GM23338 (cell line): ENCODE results near the gene GRIK4. TPM values are rescaled to one million over a fixed set of nuclear protein-coding genes. Genes with fewer than 3 reads are reported as not detected.

Experiments
- ATAC-seq: fragments of 200-7000 bp; cut with Tn5 transposase; 3 replicates; pipeline ENCODE4 v1.9.1; 2020
- DNase-seq: peaks from one replicate; pipeline ENCODE4 v3.0.0-alpha.2; 2015; ENCODE audit warnings: low spot score
- H2AFZ ChIP-seq: fragments of 200-600 bp; sonication (generic); 2 replicates; pipeline ENCODE4 v1.8.0; 2016; ENCODE audit warnings: antibody characterized with exemption, mild to moderate bottlenecking, moderate library complexity
- H3F3A ChIP-seq: fragments of 200-600 bp; sonication (generic); replicated peaks from 2 replicates; pipeline ENCODE4 v1.8.0; 2017; ENCODE audit warnings: antibody characterized with exemption, mixed run types, low read depth
- H3K27ac ChIP-seq: fragments of 200-600 bp; sonication (generic); 2 replicates; pipeline ENCODE4 v1.6.1; 2016; ENCODE audit warnings: low read depth
- H3K27me3 ChIP-seq: fragments of 200-600 bp; sonication (generic); 2 replicates; pipeline ENCODE4 v1.8.0; 2016; ENCODE audit warnings: mild to moderate bottlenecking, mixed run types, moderate library complexity; ENCODE audit not compliant: insufficient read depth
- H3K36me3 ChIP-seq: fragments of 200-600 bp; sonication (generic); 2 replicates; pipeline ENCODE4 v1.8.0; 2016; ENCODE audit warnings: mild to moderate bottlenecking; ENCODE audit not compliant: insufficient read depth
- H3K4me1 ChIP-seq: fragments of 200-600 bp; sonication (generic); 2 replicates; pipeline ENCODE4 v1.8.0; 2016; ENCODE audit warnings: mild to moderate bottlenecking, moderate library complexity; ENCODE audit not compliant: insufficient read depth
- H3K4me2 ChIP-seq: fragments of 200-600 bp; sonication (generic); 2 replicates; pipeline ENCODE4 v1.7.1; 2017; ENCODE audit warnings: mixed run types
- H3K4me3 ChIP-seq: fragments of 200-600 bp; sonication (generic); 2 replicates; pipeline ENCODE4 v1.6.1; 2016; ENCODE audit warnings: mixed run types
- H3K79me2 ChIP-seq: fragments of 200-600 bp; sonication (generic); replicated peaks from 2 replicates; pipeline ENCODE4 v1.8.0; 2017; ENCODE audit warnings: mild to moderate bottlenecking; ENCODE audit not compliant: insufficient read depth
- H3K9me2 ChIP-seq: fragments of 200-600 bp; sonication (generic); 2 replicates; pipeline ENCODE4 v1.8.0; 2017; ENCODE audit not compliant: insufficient read depth
- H4K20me1 ChIP-seq: fragments of 200-600 bp; sonication (generic); replicated peaks from 2 replicates; pipeline ENCODE4 v1.8.0; 2017; ENCODE audit warnings: mild to moderate bottlenecking; ENCODE audit not compliant: insufficient read depth
- H3K27ac Mint-ChIP-seq: 2 replicates; pipeline ENCODE4 v1.8.0; 2020; ENCODE audit warnings: inconsistent platforms, mild to moderate bottlenecking, moderate library complexity, mixed read lengths
- H3K27me3 Mint-ChIP-seq: 3 replicates; pipeline ENCODE4 v1.8.0; 2022; ENCODE audit warnings: low read depth, mild to moderate bottlenecking, moderate library complexity, mixed read lengths, inconsistent platforms; ENCODE audit not compliant: insufficient read depth, poor library complexity
- H3K36me3 Mint-ChIP-seq: 3 replicates; pipeline ENCODE4 v1.8.0; 2021; ENCODE audit warnings: low read depth, mild to moderate bottlenecking, inconsistent platforms, moderate library complexity, mixed read lengths
- H3K4me1 Mint-ChIP-seq: 3 replicates; pipeline ENCODE4 v1.8.0; 2020; ENCODE audit warnings: mild to moderate bottlenecking, inconsistent platforms, mixed read lengths
- H3K4me3 Mint-ChIP-seq: 3 replicates; pipeline ENCODE4 v1.8.0; 2021; ENCODE audit warnings: moderate library complexity, mild to moderate bottlenecking, inconsistent platforms, mixed read lengths
- H3K9me3 Mint-ChIP-seq: 3 replicates; pipeline ENCODE4 v1.8.0; 2020; ENCODE audit warnings: moderate library complexity, mild to moderate bottlenecking, inconsistent platforms, mixed read lengths
- CREB1 ChIP-seq: fragments of 250-450 bp; sonication (Bioruptor Pico); IDR thresholded peaks from 2 replicates; pipeline ENCODE4 v1.5.0; 2020; ENCODE audit warnings: low read depth, mild to moderate bottlenecking, moderate library complexity
- CTCF ChIP-seq, 2 experiments: fragments of 200-600 bp in 1 of 2; sonication (generic) in 1 of 2; conservative IDR thresholded peaks; 2 replicates each; pipeline versions ENCODE4 v1.5.1 to v1.6.1; 2016 to 2017; ENCODE audit warnings: antibody characterized with exemption in 2 of 2, low read depth in 2 of 2, mild to moderate bottlenecking in 2 of 2, moderate library complexity in 1 of 2
- ETS1 ChIP-seq: IDR thresholded peaks from 2 replicates; pipeline ENCODE4 v1.6.1; 2016; ENCODE audit warnings: antibody characterized with exemption
- EZH2 ChIP-seq: fragments of 200-600 bp; sonication (generic); IDR thresholded peaks from one replicate; pipeline ENCODE4 v1.8.0; 2017; ENCODE audit warnings: antibody characterized with exemption, mild to moderate bottlenecking, low read depth; ENCODE audit not compliant: unreplicated experiment
- EZH2phosphoT487 ChIP-seq: fragments of 200-600 bp; sonication (generic); IDR thresholded peaks from one replicate; pipeline ENCODE4 v1.8.1; 2018; ENCODE audit warnings: antibody characterized with exemption; ENCODE audit not compliant: unreplicated experiment
- JUNB ChIP-seq: IDR thresholded peaks from one replicate; pipeline ENCODE4 v1.6.1; 2016; ENCODE audit warnings: antibody characterized with exemption; ENCODE audit not compliant: unreplicated experiment
- POLR2AphosphoS5 ChIP-seq: IDR thresholded peaks from 2 replicates; pipeline ENCODE4 v1.6.1; 2016; ENCODE audit warnings: antibody characterized with exemption, low read depth
- REST ChIP-seq: IDR thresholded peaks from one replicate; pipeline ENCODE4 v1.6.1; 2018; ENCODE audit warnings: antibody characterized with exemption; ENCODE audit not compliant: unreplicated experiment
- STAT1 ChIP-seq: IDR thresholded peaks from one replicate; pipeline ENCODE4 v1.6.1; 2016; ENCODE audit warnings: antibody characterized with exemption; ENCODE audit not compliant: unreplicated experiment
- ZNF331 ChIP-seq: fragments of 250-450 bp; sonication (Bioruptor Pico); IDR thresholded peaks from 2 replicates; pipeline ENCODE4 v1.5.0; 2020; ENCODE audit warnings: low read depth, mild to moderate bottlenecking, moderate library complexity
- polyA plus RNA-seq: library from polyadenylated mRNA; unstranded; fragments of >200 nt; fragmentation: Nextera tagmentation; extraction: Ambion mirVana; gene quantifications from 2 replicates; pipeline ENCODE4 v1.2.1, GENCODE V29; 2016
- total RNA-seq: library from RNA; depleted of rRNA; stranded (reverse); fragments of >200 nt; shearing (Covaris generic); gene quantifications from 2 replicates; pipeline ENCODE4 v1.2.3, GENCODE V29; 2014

The GRIK4 gene
- total and polyA plus RNA-seq, 2 experiments from 2014 or later, result 0.63 to 2.2 TPM

GRCh38 chr11:120526241-120526640, 14.7 kb downstream of the GRIK4 start (continued):
- TF ChIP-seq REST (no peak), CREB1 (CRISPR knock-in tag) (no peak), STAT1 (no peak), JUNB (no peak), POLR2AphosphoS5 (no peak), CTCF (conservative IDR thresholded peaks at IDR 0.05; ENCODE audit: low read depth in 2 of 2) (no peak), EZH2phosphoT487 (no peak), ZNF331 (CRISPR knock-in tag) (no peak), ETS1 (no peak), EZH2 (no peak)

GRCh38 chr11:120527111-120527761, 15.7 kb downstream of the GRIK4 start:
- peak overlapping the region; percentile 34; the same call in 1 of the 2 replicates for H3K4me3 ChIP-seq
- H3F3A ChIP-seq, result 0 out of 2 replicates have a peak, but pooled peaks cover 7% of the 10 kb centered on the region
- H4K20me1 ChIP-seq, result no peaks in the 10 kb centered on the region
- ATAC-seq (peak; percentile 93), DNase-seq (peak; percentile 94)
- Mint-ChIP-seq H3K27ac (peak overlapping the region; percentile 40; the same call in 1 of the 2 replicates), H3K4me1 (peaks cover 27% of the 10 kb centered on the region), H3K36me3 (no peaks in the 10 kb centered on the region; the same call in 2 of the 3 replicates), H3K9me3 (peaks cover 7% of the 10 kb centered on the region; the same call in 2 of the 3 replicates), H3K27me3 (peaks cover 24% of the 10 kb centered on the region), H3K4me3 (peak overlapping the region; percentile 36; the same call in 1 of the 3 replicates)
- H3K36me3 ChIP-seq, result no peaks in the 10 kb centered on the region
- no peaks in the 10 kb centered on the region for H3K79me2 ChIP-seq
- peak overlapping the region; percentile 66 for H3K4me2 ChIP-seq
- no peak for TF ChIP-seq EZH2phosphoT487
- TF ChIP-seq CTCF (conservative IDR thresholded peaks at IDR 0.05; ENCODE audit: low read depth in 2 of 2), result peak; percentile 38 to 47; a peak in 3 of 4 replicates
- H2AFZ ChIP-seq, result peak overlapping the region; percentile 60; the same call in 1 of the 2 replicates
- peaks cover 20% of the 10 kb centered on the region for H3K4me1 ChIP-seq
- H3K27me3 ChIP-seq, result no peaks in the 10 kb centered on the region
- H3K27ac ChIP-seq, result peak overlapping the region; percentile 82
- no peaks in the 10 kb centered on the region for H3K9me2 ChIP-seq
